ENCODE measurements around the gene HPN. TPM values are rescaled to one million over a fixed set of nuclear protein-coding genes. Genes with fewer than 3 reads are reported as not detected.

HPN gene
- total RNA-seq (2016; rRNA removed; fragmentation: Illumina TruSeq; extraction: Trizol) (23.9 and 46.7 TPM in 2 replicates), polyA plus RNA-seq (2011; rRNA removed) (261 and 364 TPM in 2 replicates), polyA minus RNA-seq (2011; rRNA and poly(A)+ RNA removed; ENCODE audit: low replicate concordance) (189 TPM in 1 of 2 replicates, not detected in the other), Bru-seq, nascent RNA (percentile 86 among the genes with signal in this experiment), BruChase-seq, experiment 1, labeled RNA remaining after a 6-hour chase (percentile 82 among the genes with signal in this experiment), BruChase-seq, experiment 2, labeled RNA remaining after a 2-hour chase (percentile 86 among the genes with signal in this experiment)
- total RNA-seq (2016; cell fraction: cytosol; rRNA removed; fragmentation: Illumina TruSeq; extraction: Trizol; ENCODE audit: low read depth): 42.7 and 50.6 TPM in 2 replicates
- total RNA-seq (2016; cell fraction: insoluble cytoplasmic fraction; rRNA removed; fragmentation: Illumina TruSeq; extraction: Trizol): 21.2 and 50.0 TPM in 2 replicates
- total RNA-seq (2016; cell fraction: membrane; rRNA removed; fragmentation: Illumina TruSeq; extraction: Trizol): 54.3 and 66.8 TPM in 2 replicates
- total RNA-seq (2016; cell fraction: nucleus; rRNA removed; fragmentation: Illumina TruSeq; extraction: Trizol): 45.3 and 57.3 TPM in 2 replicates
- 287 and 379 TPM in 2 replicates for polyA plus RNA-seq (2011; cell fraction: cytosol; rRNA removed)
- polyA plus RNA-seq (2011; cell fraction: nucleus; rRNA removed): 902 and 1,132 TPM in 2 replicates
- 157 and 225 TPM in 2 replicates for polyA plus RNA-seq (2012)
- 63.0 and 76.1 TPM in 2 replicates for polyA plus RNA-seq (2016; cell fraction: cytosol; fragmentation: Illumina TruSeq; extraction: Trizol; ENCODE audit: low read depth)
- 32.2 and 40.3 TPM in 2 replicates for polyA plus RNA-seq (2016; cell fraction: insoluble cytoplasmic fraction; fragmentation: Illumina TruSeq; extraction: Trizol; ENCODE audit: low read depth)
- polyA plus RNA-seq (2016; cell fraction: membrane; fragmentation: Illumina TruSeq; extraction: Trizol; ENCODE audit: low read depth): 76.4 and 86.0 TPM in 2 replicates
- 121 and 129 TPM in 2 replicates for polyA plus RNA-seq (2016; cell fraction: nucleus; fragmentation: Illumina TruSeq; extraction: Trizol; ENCODE audit: insufficient read depth, low read depth)
- 86.7 and 119 TPM in 2 replicates for polyA minus RNA-seq (2011; cell fraction: cytosol; rRNA and poly(A)+ RNA removed)
- 78.7 and 86.0 TPM in 2 replicates for polyA minus RNA-seq (2011; cell fraction: nucleus; rRNA and poly(A)+ RNA removed)
- long read RNA-seq, experiment 1, partial matches to known transcripts: 182 of 269 reads
- long read RNA-seq, experiment 1, other reads (novel, unspliced or antisense): 86 of 269 reads
- long read RNA-seq, experiment 2, partial matches to known transcripts: 240 of 366 reads
- long read RNA-seq, experiment 2, other reads (novel, unspliced or antisense): 126 of 366 reads

GRCh38 chr19:35041548-35042055, at the start of gene HPN:
Gene HPN, plus strand, starts transcription at chr19:35041721. Its CDS starts 786 bp downstream, at chr19:35042507.
- Histone ChIP-seq H3K4me2 (ENCODE audit: low read depth, low read length) (peak within 1 kb of the TSS; percentile 93), H3K9ac (ENCODE audit: insufficient read depth, low read depth, low read length) (peak within 1 kb of the TSS; percentile 85), H3K4me1 (ENCODE audit: insufficient read depth, low read length) (peaks cover 66% of the 10 kb centered on the region), H3K27ac (ENCODE audit: extremely low read length, insufficient read depth, low read length) (peak within 1 kb of the TSS; percentile 99), H2AFZ (ENCODE audit: low read length) (no peak within 1 kb of the TSS), H3K4me3 (replicated peaks in 1 of 3; ENCODE audit: insufficient read depth in 1 of 3, low read depth in 2 of 3, low read length in 3 of 3) (peak within 1 kb of the TSS; percentile 67 to 84 (median 73)), H3K9me3 (ENCODE audit: low read length) (no peaks in the 10 kb centered on the region), H3K79me2 (ENCODE audit: insufficient read depth, low read length) (peaks cover 43% of the 10 kb centered on the region), H3K27me3 (ENCODE audit: control insufficient read depth in 1 of 2, insufficient read depth in 2 of 2, low read length in 2 of 2) (no peaks in the 10 kb centered on the region), H3K36me3 (replicated peaks in 1 of 2; ENCODE audit: control insufficient read depth in 1 of 2, insufficient read depth in 2 of 2, low read length in 2 of 2) (peaks cover 4 to 10% of the 10 kb centered on the region in 2 experiments), H4K20me1 (ENCODE audit: insufficient read depth, low read length) (peaks cover 39% of the 10 kb centered on the region)
- intact Hi-C loops (cut with micrococcal nuclease; ENCODE audit: unreplicated experiment) (loop anchor here (2.0 to 5.0 kb wide), 2 partner anchors 44 to 59 kb away; no protein-coding TSS in a partner anchor), in situ Hi-C loops (cut with HindIII; ENCODE audit: extremely low pct_ligation_motif_present, low pct_unique_long_range_greater_than_20kb) (no loop called here)
- BruUV-seq (replicated peaks): no TSS peak
- no peak for FAIRE-seq
- ATAC-seq: peak; percentile 52
- 0% methylated on average over 2 of the region's 19 CpGs for WGBS (ENCODE audit: low lambda C conversion rate)
- CTCF ChIA-PET (ENCODE audit: low intra/inter-chr PET ratio, low total read pairs): no interaction called here
- POLR2A ChIA-PET: interaction anchor here (1.2 to 3.8 kb wide), 8 partner anchors 10 to 46 kb away, joined by 3 to 15 read pairs (median 8); partner anchors contain the start of gene GRAMD1A
- DNase-seq (ENCODE audit: low spot score): peak; percentile 77
- TF ChIP-seq HNRNPH1 (optimal IDR thresholded peaks at IDR 0.05; ENCODE audit: low read depth, low read length): no peak
- no peak for TF ChIP-seq NR2F6 (IDR thresholded peaks at IDR 0.05)
- 0 out of 2 replicates have a peak, but pooled peaks have one; percentile 23 for TF ChIP-seq NR2F6 (CRISPR knock-in tag; IDR thresholded peaks at IDR 0.05)
- TF ChIP-seq NONO (IDR thresholded peaks at IDR 0.05): no peak
- 0 out of 2 replicates have a peak, but pooled peaks have one; percentile 3 for TF ChIP-seq NONO (CRISPR knock-in tag; conservative IDR thresholded peaks at IDR 0.05)
- peak; percentile 67; the same call in 1 of the 2 replicates for TF ChIP-seq MAX (IDR thresholded peaks at IDR 0.05)
- TF ChIP-seq CAMTA2 (CRISPR knock-in tag; IDR thresholded peaks at IDR 0.05; ENCODE audit: borderline replicate concordance): 0 out of 2 replicates have a peak, but pooled peaks have one; percentile 36
- TF ChIP-seq ZBTB7B (CRISPR knock-in tag; IDR thresholded peaks at IDR 0.05): 0 out of 2 replicates have a peak, but pooled peaks have one; percentile 1
- no peak for TF ChIP-seq ZBTB33 (CRISPR knock-in tag; IDR thresholded peaks at IDR 0.05)
- TF ChIP-seq ZC3H4 (CRISPR knock-in tag; IDR thresholded peaks at IDR 0.05; ENCODE audit: borderline replicate concordance): 0 out of 2 replicates have a peak, but pooled peaks have one; percentile 19
- TF ChIP-seq ZNF331 (CRISPR knock-in tag; IDR thresholded peaks at IDR 0.05): 0 out of 2 replicates have a peak, but pooled peaks have one; percentile 38
- no peak for TF ChIP-seq ZBTB39 (CRISPR knock-in tag; IDR thresholded peaks at IDR 0.05)
- TF ChIP-seq SIX4 (CRISPR knock-in tag; IDR thresholded peaks at IDR 0.05): no peak
- TF ChIP-seq ZFP36 (IDR thresholded peaks at IDR 0.05; ENCODE audit: borderline replicate concordance, low read depth, low read length, partially characterized antibody): no peak
- no peak; the same call in 1 of the 2 replicates for TF ChIP-seq MXD4 (CRISPR knock-in tag; IDR thresholded peaks at IDR 0.05)
- peak; percentile 53; the same call in 1 of the 2 replicates for TF ChIP-seq PHF8 (CRISPR knock-in tag; IDR thresholded peaks at IDR 0.05)
